Endothelial cell of umbilical vein (primary cell): ENCODE results near the gene RNF43. TPM values are rescaled to one million over a fixed set of nuclear protein-coding genes. Genes with fewer than 3 reads are reported as not detected.

Experiments used
- BruUV-seq: library from RNA; stranded (reverse); fragments of 400-500 nt; replicated peaks from 2 replicates; lab custom pipeline; 2021; lab: Mats Ljungman, UMichigan
- CTCF ChIA-PET: fragments of 300-600, 350-600 bp; sonication (Branson Sonifier 250); formaldehyde crosslinking; loops from one replicate; lab custom pipeline; 2021; ENCODE audit warnings: antibody characterized with exemption, inconsistent platforms; lab: Charles Lee
- POLR2A ChIA-PET: fragments of 300-600, 350-600 bp; sonication (Branson Sonifier 250); formaldehyde crosslinking; loops from one replicate; lab custom pipeline; 2021; ENCODE audit warnings: antibody characterized with exemption, inconsistent platforms; lab: Charles Lee
- DNase-seq: peaks from one replicate; pipeline ENCODE4 v3.0.0-alpha.2; 2011; ENCODE audit warnings: low read depth, low spot score
- FAIRE-seq: peaks from 2 replicates; lab custom pipeline; 2011; peaks lifted over from hg19 to GRCh38; lab: Jason Lieb, UNC
- H2AFZ ChIP-seq: 2 replicates; pipeline ENCODE4 v1.6.0; 2012; ENCODE audit warnings: low read depth, low read length, control low read depth, inconsistent platforms
- H3K27ac ChIP-seq: 2 replicates; pipeline ENCODE4 v1.5.1; 2011; ENCODE audit warnings: low read depth, mild to moderate bottlenecking, control low read depth, low read length, moderate library complexity; ENCODE audit not compliant: insufficient read depth
- H3K27me3 ChIP-seq, 2 experiments: 2 replicates each; pipeline versions ENCODE4 v1.6.0 to v1.6.1; 2011; ENCODE audit warnings: low read length in 2 of 2, mixed read lengths in 1 of 2; ENCODE audit not compliant: control insufficient read depth in 2 of 2, insufficient read depth in 2 of 2
- H3K36me3 ChIP-seq, 2 experiments: 2 replicates in 1 of 2; 3 replicates in 1 of 2; pipeline ENCODE4 v1.5.1; 2011; ENCODE audit warnings: low read length in 2 of 2, mild to moderate bottlenecking in 1 of 2, moderate library complexity in 1 of 2; ENCODE audit not compliant: control insufficient read depth in 2 of 2, insufficient read depth in 2 of 2; ENCODE audit errors: extremely low read depth in 1 of 2
- H3K4me1 ChIP-seq: 3 replicates; pipeline ENCODE4 v1.5.1; 2011; ENCODE audit warnings: mild to moderate bottlenecking, low read length; ENCODE audit not compliant: control insufficient read depth, insufficient read depth; ENCODE audit errors: extremely low read depth
- H3K4me2 ChIP-seq: 2 replicates; pipeline ENCODE4 v1.6.1; 2011; ENCODE audit warnings: low read length, control low read depth, mixed read lengths; ENCODE audit not compliant: insufficient read depth
- H3K4me3 ChIP-seq, 3 experiments: fragments of 200-600 bp in 1 of 3; sonication (generic), shearing (Covaris generic) in 1 of 3; replicated peaks in 1 of 3; 2 replicates each; pipeline ENCODE4 v1.5.1; 2011 to 2016; ENCODE audit warnings: control low read depth in 3 of 3, low read length in 3 of 3, mild to moderate bottlenecking in 2 of 3, inconsistent platforms in 1 of 3, low read depth in 1 of 3, moderate library complexity in 1 of 3; ENCODE audit not compliant: insufficient read depth in 1 of 3
- H3K79me2 ChIP-seq: 2 replicates; pipeline ENCODE4 v1.6.0; 2012; ENCODE audit warnings: low read length, inconsistent platforms; ENCODE audit not compliant: control insufficient read depth, insufficient read depth
- H3K9ac ChIP-seq: replicated peaks from 2 replicates; pipeline ENCODE3; 2011; ENCODE audit warnings: low read length, control low read depth; ENCODE audit not compliant: insufficient read depth; ENCODE audit errors: extremely low read depth
- H3K9me1 ChIP-seq: replicated peaks from 3 replicates; pipeline ENCODE4 v1.6.0; 2011; ENCODE audit warnings: mild to moderate bottlenecking, low read length; ENCODE audit not compliant: control insufficient read depth, insufficient read depth; ENCODE audit errors: extremely low read depth
- H3K9me3 ChIP-seq: replicated peaks from 2 replicates; pipeline ENCODE4 v1.5.1; 2012; ENCODE audit warnings: low read length, inconsistent platforms; ENCODE audit not compliant: control insufficient read depth, insufficient read depth
- H4K20me1 ChIP-seq: replicated peaks from 2 replicates; pipeline ENCODE3; 2011; ENCODE audit warnings: mild to moderate bottlenecking, low read length; ENCODE audit not compliant: control insufficient read depth, insufficient read depth; ENCODE audit errors: extremely low read depth
- EZH2 ChIP-seq: IDR thresholded peaks from 2 replicates; pipeline ENCODE4 v1.6.1; 2012; ENCODE audit warnings: borderline replicate concordance, low read depth, mild to moderate bottlenecking, moderate library complexity, low read length, inconsistent platforms; ENCODE audit not compliant: severe bottlenecking
- FOS ChIP-seq: IDR thresholded peaks from 2 replicates; pipeline ENCODE4 v1.6.1; 2011; ENCODE audit warnings: mild to moderate bottlenecking, low read length, moderate library complexity, borderline replicate concordance; ENCODE audit not compliant: insufficient read depth
- GATA2 ChIP-seq: IDR thresholded peaks from 2 replicates; pipeline ENCODE4 v1.7.0; 2011; ENCODE audit warnings: low read depth, mild to moderate bottlenecking, moderate library complexity, mixed read lengths, low read length; ENCODE audit not compliant: insufficient read length, insufficient read depth
- JUN ChIP-seq: IDR thresholded peaks from 2 replicates; pipeline ENCODE4 v1.6.1; 2011; ENCODE audit warnings: borderline replicate concordance, low read depth; ENCODE audit not compliant: insufficient read length, insufficient read depth
- MYC ChIP-seq: IDR thresholded peaks from one replicate; pipeline ENCODE4 v1.6.1; 2011; ENCODE audit warnings: mild to moderate bottlenecking, low read depth, low read length
- POLR2A ChIP-seq: IDR thresholded peaks from 2 replicates; pipeline ENCODE4 v1.6.1; 2012; ENCODE audit warnings: low read depth, mild to moderate bottlenecking, control low read depth, low read length
- POLR2AphosphoS5 ChIP-seq: IDR thresholded peaks from 2 replicates; pipeline ENCODE4 v1.6.1; 2012; ENCODE audit warnings: low read depth, mild to moderate bottlenecking, control low read depth, low read length, moderate library complexity; ENCODE audit not compliant: insufficient read depth
- dilution Hi-C: fragments of 300-500 bp; cut with MboI; formaldehyde crosslinking; loops from one replicate; pipeline ENCODE4 v1.15.0; 2019; ENCODE audit warnings: low sequenced_read_pairs; ENCODE audit not compliant: extremely low pct_ligation_motif_present
- intact Hi-C: fragments of 100-400 bp; cut with micrococcal nuclease; formaldehyde crosslinking; loops from one replicate; pipeline ENCODE4 v1.10.0; 2022
- polyA plus RNA-seq, 4 experiments: library from polyadenylated mRNA; depleted of rRNA in 3 of 4; stranded (reverse) in 3 of 4; unstranded in 1 of 4; fragments of >200 nt; gene quantifications; 2 replicates each; pipeline versions ENCODE4 v1.2.1 to v1.2.3, GENCODE V29; 2011 to 2012; ENCODE audit warnings: missing spikeins in 1 of 4
- total RNA-seq: library from RNA; stranded (reverse); gene quantifications from 2 replicates; pipeline ENCODE4 v1.2.3, GENCODE V29; 2021
- TF ChIP-seq, protein P1 (sequence below), 2 donors: IDR thresholded peaks; 1 replicate in 1 of 2; 2 replicates in 1 of 2; pipeline ENCODE4 v1.5.1; 2011; ENCODE audit warnings: low read length in 2 of 2, mild to moderate bottlenecking in 2 of 2, moderate library complexity in 2 of 2, control low read depth in 1 of 2, inconsistent platforms in 1 of 2, low read depth in 1 of 2; ENCODE audit not compliant: insufficient read depth in 1 of 2; ENCODE audit errors: extremely low read depth in 1 of 2
- TF ChIP-seq, protein P2 (sequence below): IDR thresholded peaks from 2 replicates; pipeline ENCODE4 v1.6.1; 2011; ENCODE audit not compliant: insufficient read depth, insufficient read length

Gene RNF43
- total and polyA plus RNA-seq, 2 donors (not counting 3 experiments of a cell fraction or from before 2014, with no cell fraction given) = not detected

DNA sequence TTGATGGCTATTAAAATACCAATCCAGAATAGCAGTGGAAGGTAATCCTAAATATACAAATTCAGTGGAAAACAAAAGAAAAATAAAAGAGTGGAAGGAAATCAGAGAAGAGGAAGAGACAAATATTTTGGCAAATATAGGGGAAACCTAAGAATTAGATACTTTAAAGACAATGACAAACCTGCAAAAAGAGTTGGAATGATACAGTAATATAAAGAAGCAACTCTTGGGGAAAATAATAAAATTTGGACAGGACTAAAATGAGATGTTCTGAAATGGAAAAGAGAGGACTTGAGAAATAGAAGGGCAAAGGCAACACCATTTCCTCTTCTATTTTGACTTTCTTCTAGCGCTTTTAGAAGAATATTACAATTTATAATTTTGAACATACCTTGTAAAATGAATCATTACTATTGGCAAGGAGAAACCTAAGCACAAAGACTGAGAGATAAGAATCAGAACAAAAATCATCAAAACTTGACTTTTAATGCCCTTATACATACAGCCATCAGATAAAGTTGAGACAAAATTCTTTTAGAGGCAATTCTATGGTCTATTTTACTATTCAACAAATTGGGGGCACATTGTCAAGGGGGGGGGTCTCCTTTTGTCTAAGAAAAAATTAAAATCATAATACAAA lies 5.2 kb downstream of the RNF43 start:
- ChIA-PET POLR2A (no interaction called here), CTCF (interaction anchor here (1.4 kb wide), 1 partner anchor 95 kb away, joined by 5 read pairs; no protein-coding TSS in a partner anchor)
- Histone ChIP-seq H3K4me2 (no peak overlapping the region), H4K20me1 (no peaks in the 10 kb centered on the region), H2AFZ (no peak overlapping the region), H3K9me3 (no peaks in the 10 kb centered on the region), H3K9me1 (no peaks in the 10 kb centered on the region), H3K4me1 (no peaks in the 10 kb centered on the region), H3K79me2 (no peaks in the 10 kb centered on the region), H3K36me3 (no peaks in the 10 kb centered on the region), H3K27ac (no peak overlapping the region), H3K9ac (no peak overlapping the region), H3K27me3 (peaks cover 3 to 38% of the 10 kb centered on the region in 2 experiments), H3K4me3 (no peak overlapping the region)
- no peak for DNase-seq
- TF ChIP-seq GATA2 (no peak), FOS (no peak), JUN (no peak), MYC (no peak), EZH2 (no peak), POLR2A (no peak), POLR2AphosphoS5 (no peak)
- TF ChIP-seq, protein P1, sequence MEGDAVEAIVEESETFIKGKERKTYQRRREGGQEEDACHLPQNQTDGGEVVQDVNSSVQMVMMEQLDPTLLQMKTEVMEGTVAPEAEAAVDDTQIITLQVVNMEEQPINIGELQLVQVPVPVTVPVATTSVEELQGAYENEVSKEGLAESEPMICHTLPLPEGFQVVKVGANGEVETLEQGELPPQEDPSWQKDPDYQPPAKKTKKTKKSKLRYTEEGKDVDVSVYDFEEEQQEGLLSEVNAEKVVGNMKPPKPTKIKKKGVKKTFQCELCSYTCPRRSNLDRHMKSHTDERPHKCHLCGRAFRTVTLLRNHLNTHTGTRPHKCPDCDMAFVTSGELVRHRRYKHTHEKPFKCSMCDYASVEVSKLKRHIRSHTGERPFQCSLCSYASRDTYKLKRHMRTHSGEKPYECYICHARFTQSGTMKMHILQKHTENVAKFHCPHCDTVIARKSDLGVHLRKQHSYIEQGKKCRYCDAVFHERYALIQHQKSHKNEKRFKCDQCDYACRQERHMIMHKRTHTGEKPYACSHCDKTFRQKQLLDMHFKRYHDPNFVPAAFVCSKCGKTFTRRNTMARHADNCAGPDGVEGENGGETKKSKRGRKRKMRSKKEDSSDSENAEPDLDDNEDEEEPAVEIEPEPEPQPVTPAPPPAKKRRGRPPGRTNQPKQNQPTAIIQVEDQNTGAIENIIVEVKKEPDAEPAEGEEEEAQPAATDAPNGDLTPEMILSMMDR (IDR thresholded peaks at IDR 0.05; ENCODE audit: extremely low read depth in 1 of 2, insufficient read depth in 1 of 2, low read depth in 1 of 2, low read length in 2 of 2) = no peak
- TF ChIP-seq, protein P2, sequence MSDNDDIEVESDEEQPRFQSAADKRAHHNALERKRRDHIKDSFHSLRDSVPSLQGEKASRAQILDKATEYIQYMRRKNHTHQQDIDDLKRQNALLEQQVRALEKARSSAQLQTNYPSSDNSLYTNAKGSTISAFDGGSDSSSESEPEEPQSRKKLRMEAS = no peak
- dilution Hi-C loops = no loop called here
- intact Hi-C loops = no loop called here
- no TSS peak for BruUV-seq
- FAIRE-seq = no peak
